Activated naive CD4-positive, alpha-beta T cell treated with anti-CD3 and anti-CD28 coated beads for 36 hours (primary cell): ENCODE results near the gene RGS4. TPM values are rescaled to one million over a fixed set of nuclear protein-coding genes. Genes with fewer than 3 reads are reported as not detected.

Source experiments
- CTCF ChIA-PET: fragments of 350-600 bp; sonication (Branson Sonifier 250); formaldehyde crosslinking; loops from one replicate; lab custom pipeline; 2021; ENCODE audit warnings: antibody characterized with exemption; lab: Charles Lee
- DNase-seq: peaks from one replicate; pipeline ENCODE4 v3.0.0-alpha.2; 2020
- H3K27ac Mint-ChIP-seq: one replicate; pipeline ENCODE4 v1.8.0; 2021; ENCODE audit warnings: mild to moderate bottlenecking, mixed read lengths
- H3K27me3 Mint-ChIP-seq: one replicate; pipeline ENCODE4 v1.8.0; 2021; ENCODE audit warnings: low read depth, mixed read lengths
- H3K36me3 Mint-ChIP-seq: one replicate; pipeline ENCODE4 v1.8.0; 2021; ENCODE audit warnings: low read depth, mixed read lengths
- H3K4me1 Mint-ChIP-seq: one replicate; pipeline ENCODE4 v1.8.0; 2021; ENCODE audit warnings: low read depth, mixed read lengths
- H3K4me3 Mint-ChIP-seq: one replicate; pipeline ENCODE4 v1.8.0; 2021; ENCODE audit warnings: mild to moderate bottlenecking, moderate library complexity, mixed read lengths
- H3K9me3 Mint-ChIP-seq: one replicate; pipeline ENCODE4 v1.8.0; 2021; ENCODE audit warnings: mixed read lengths
- intact Hi-C: fragments of 100-400 bp; cut with micrococcal nuclease; formaldehyde crosslinking; loops from one replicate; pipeline ENCODE4 v1.15.1; 2023
- total RNA-seq, 2 experiments: library from RNA; stranded (reverse); gene quantifications; one replicate each; pipeline ENCODE4 v1.2.3, GENCODE V29; 2021

Gene RGS4
- total RNA-seq, 2 experiments from 2014 or later = not detected

DNA sequence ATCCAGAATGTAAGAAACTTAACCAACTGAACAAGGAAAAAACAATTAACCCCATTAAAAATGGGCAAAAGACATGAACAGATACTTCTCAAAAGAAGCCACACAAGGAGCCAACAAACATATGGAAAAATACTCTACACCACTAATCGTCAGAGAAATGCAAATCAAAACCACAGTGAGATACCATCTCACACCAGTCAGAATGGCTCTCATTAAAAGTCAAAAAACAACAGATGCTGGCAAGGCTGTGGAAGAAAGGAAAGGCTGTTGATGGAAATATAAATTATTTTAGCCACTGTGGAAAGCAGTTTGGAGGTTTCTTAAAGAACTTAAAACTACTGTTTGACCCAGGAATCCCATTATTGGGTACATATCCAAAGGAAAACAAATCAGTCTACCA, 51.2 kb downstream of the RGS4 start:
- Mint-ChIP-seq H3K4me3 (no peak overlapping the region), H3K4me1 (no peaks in the 10 kb centered on the region), H3K27ac (no peak overlapping the region), H3K9me3 (no peaks in the 10 kb centered on the region), H3K36me3 (no peaks in the 10 kb centered on the region), H3K27me3 (peaks cover 16% of the 10 kb centered on the region)
- intact Hi-C loops = no loop called here
- CTCF ChIA-PET = no interaction called here
- DNase-seq = no peak

DNA sequence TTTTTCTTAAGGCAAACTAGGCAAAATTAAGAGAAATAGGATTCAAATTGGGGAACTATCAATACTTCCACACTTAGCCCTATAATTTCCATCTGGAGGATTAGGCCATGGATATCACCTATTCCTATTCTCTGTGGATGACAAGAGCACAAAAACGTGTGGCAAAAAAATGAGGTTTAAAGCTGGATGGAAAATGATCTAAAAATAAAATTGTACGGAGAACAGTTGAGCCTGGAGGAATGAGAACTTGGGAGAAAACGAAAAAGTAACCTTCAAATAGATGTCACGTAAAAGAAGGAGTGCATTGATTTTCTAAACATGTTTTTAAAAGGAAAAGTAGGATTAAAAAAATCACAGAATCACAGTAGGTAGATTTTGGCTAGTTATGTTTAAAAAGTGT, 55.7 kb downstream of the RGS4 start:
- no peak overlapping the region for H3K4me3 Mint-ChIP-seq
- no peak for DNase-seq
- peaks cover 8% of the 10 kb centered on the region for H3K27me3 Mint-ChIP-seq
- H3K9me3 Mint-ChIP-seq = no peaks in the 10 kb centered on the region
- H3K36me3 Mint-ChIP-seq = no peaks in the 10 kb centered on the region
- no peaks in the 10 kb centered on the region for H3K4me1 Mint-ChIP-seq
- intact Hi-C loops = no loop called here
- CTCF ChIA-PET = no interaction called here
- no peak overlapping the region for H3K27ac Mint-ChIP-seq

Other genes with a start within 250 kb of the RGS4 start
- not detected for gene CCDC190, start 208.2 kb upstream of the RGS4 start, total RNA-seq
- gene RGS5, start 133.6 kb downstream of the RGS4 start, total RNA-seq = 1 to 10 TPM; 1.1 to 2.8 TPM